Karpas-422 (cell line): ENCODE results near the gene MYCBP2. TPM values are rescaled to one million over a fixed set of nuclear protein-coding genes. Genes with fewer than 3 reads are reported as not detected.

Source experiments
- DNase-seq: peaks from one replicate; pipeline ENCODE4 v3.0.0-alpha.2; 2015
- H2AFZ ChIP-seq: fragments of 200-600 bp; sonication (generic); 2 replicates; pipeline ENCODE4 v1.6.1; 2014; ENCODE audit warnings: antibody characterized with exemption, low read length, mixed read lengths
- H3K27ac ChIP-seq: fragments of 200-600 bp; sonication (generic); 2 replicates; pipeline ENCODE4 v1.5.1; 2014; ENCODE audit warnings: mild to moderate bottlenecking, low read length, moderate library complexity
- H3K27me3 ChIP-seq: fragments of 200-600 bp; sonication (generic); 2 replicates; pipeline ENCODE4 v1.6.1; 2014; ENCODE audit warnings: low read length, mixed read lengths
- H3K36me3 ChIP-seq: fragments of 200-600 bp; sonication (generic); 2 replicates; pipeline ENCODE4 v1.6.1; 2014; ENCODE audit warnings: low read length, mixed read lengths; ENCODE audit not compliant: insufficient read depth
- H3K4me1 ChIP-seq: fragments of 200-600 bp; sonication (generic); 2 replicates; pipeline ENCODE4 v1.6.1; 2014; ENCODE audit warnings: mild to moderate bottlenecking, low read length, mixed read lengths
- H3K4me2 ChIP-seq: fragments of 200-600 bp; sonication (generic); 2 replicates; pipeline ENCODE4 v1.6.1; 2014; ENCODE audit warnings: low read length, low read depth, mild to moderate bottlenecking; ENCODE audit not compliant: poor library complexity, severe bottlenecking
- H3K4me3 ChIP-seq: fragments of 200-600 bp; sonication (generic); 2 replicates; pipeline ENCODE4 v1.5.1; 2014; ENCODE audit warnings: mild to moderate bottlenecking, antibody characterized with exemption, low read length, mixed read lengths
- H3K79me2 ChIP-seq: fragments of 200-600 bp; sonication (generic); 2 replicates; pipeline ENCODE4 v1.6.1; 2014; ENCODE audit warnings: mild to moderate bottlenecking, low read length, mixed read lengths
- H3K9ac ChIP-seq: fragments of 200-600 bp; sonication (generic); 2 replicates; pipeline ENCODE4 v1.6.0; 2014; ENCODE audit warnings: low read length
- H3K9me2 ChIP-seq: fragments of 200-600 bp; sonication (generic), shearing (Covaris generic); replicated peaks from 2 replicates; pipeline ENCODE4 v1.6.0; 2014; ENCODE audit warnings: mild to moderate bottlenecking, low read length, moderate library complexity; ENCODE audit not compliant: insufficient read depth
- H3K9me3 ChIP-seq: fragments of 300-700, 200-600 bp; sonication (generic); 2 replicates; pipeline ENCODE4 v1.6.1; 2014; ENCODE audit warnings: low read length, mixed read lengths
- H4K20me1 ChIP-seq: fragments of 200-600 bp; sonication (generic); 2 replicates; pipeline ENCODE4 v1.6.1; 2014; ENCODE audit warnings: mild to moderate bottlenecking, antibody characterized with exemption, low read length, low read depth; ENCODE audit not compliant: insufficient read depth
- total RNA-seq: library from RNA; depleted of rRNA; stranded (reverse); fragments of >200 nt; shearing (Covaris generic); gene quantifications from 2 replicates; pipeline ENCODE4 v1.2.3, GENCODE V29; 2014; ENCODE audit warnings: low replicate concordance

Gene MYCBP2
- total RNA-seq, 1 experiment from 2014 or later = 188 TPM

DNA sequence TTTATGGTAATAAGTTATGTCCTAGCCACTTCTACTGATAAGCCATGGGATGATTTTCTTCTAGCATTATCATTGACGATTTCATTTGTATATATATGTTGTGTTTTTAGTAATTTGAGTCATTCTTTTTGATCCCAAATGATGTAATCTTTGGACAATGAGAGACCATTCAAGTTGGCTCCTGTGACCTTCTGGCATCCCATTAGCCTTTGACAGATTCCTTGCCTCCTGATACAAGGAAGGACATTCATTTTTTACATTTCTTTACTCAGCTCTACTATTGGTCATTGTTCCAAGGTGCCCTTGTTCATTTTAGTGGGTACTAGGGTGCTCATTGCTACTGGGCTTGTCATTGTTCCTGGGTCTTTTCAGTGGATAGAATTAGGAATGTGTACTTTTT is 35.3 kb upstream of the MYCBP2 start:
- DNase-seq = no peak
- H3K4me3 ChIP-seq = no peak overlapping the region
- H3K9ac ChIP-seq = no peak overlapping the region
- H3K9me3 ChIP-seq = no peaks in the 10 kb centered on the region
- H4K20me1 ChIP-seq = no peaks in the 10 kb centered on the region
- no peaks in the 10 kb centered on the region for H3K36me3 ChIP-seq
- no peak overlapping the region for H3K4me2 ChIP-seq
- no peaks in the 10 kb centered on the region for H3K27me3 ChIP-seq
- no peaks in the 10 kb centered on the region for H3K79me2 ChIP-seq
- peaks cover 5% of the 10 kb centered on the region for H3K4me1 ChIP-seq
- no peaks in the 10 kb centered on the region for H3K9me2 ChIP-seq
- no peak overlapping the region for H3K27ac ChIP-seq
- no peak overlapping the region for H2AFZ ChIP-seq

GRCh38 chr13:77360032-77360685 is 33.3 kb upstream of the MYCBP2 start:
- no peaks in the 10 kb centered on the region for H3K9me3 ChIP-seq
- H4K20me1 ChIP-seq = no peaks in the 10 kb centered on the region
- no peak for DNase-seq
- no peak overlapping the region for H3K27ac ChIP-seq
- H3K4me3 ChIP-seq = no peak overlapping the region
- no peaks in the 10 kb centered on the region for H3K79me2 ChIP-seq
- no peaks in the 10 kb centered on the region for H3K36me3 ChIP-seq
- peaks cover 5% of the 10 kb centered on the region for H3K4me1 ChIP-seq
- H3K4me2 ChIP-seq = no peak overlapping the region
- no peaks in the 10 kb centered on the region for H3K9me2 ChIP-seq
- H2AFZ ChIP-seq = no peak overlapping the region
- H3K9ac ChIP-seq = no peak overlapping the region
- no peaks in the 10 kb centered on the region for H3K27me3 ChIP-seq

- DNase-seq = no peak
- no peak overlapping the region for H3K27ac ChIP-seq
- H3K4me2 ChIP-seq = no peak overlapping the region
- no peaks in the 10 kb centered on the region for H3K27me3 ChIP-seq
- H2AFZ ChIP-seq = no peak overlapping the region
- H3K9ac ChIP-seq = no peak overlapping the region
- no peaks in the 10 kb centered on the region for H3K79me2 ChIP-seq
- H3K9me3 ChIP-seq = no peaks in the 10 kb centered on the region
- no peaks in the 10 kb centered on the region for H3K36me3 ChIP-seq
- no peak overlapping the region for H3K4me3 ChIP-seq
- H3K9me2 ChIP-seq = no peaks in the 10 kb centered on the region
- H4K20me1 ChIP-seq = no peaks in the 10 kb centered on the region
- peaks cover 10% of the 10 kb centered on the region for H3K4me1 ChIP-seq
Observed at GRCh38 chr13:77359171-77359570, 32.3 kb upstream of the MYCBP2 start.

GRCh38 chr13:77358001-77358400 is 31.1 kb upstream of the MYCBP2 start:
- Histone ChIP-seq H2AFZ (no peak overlapping the region; the same call in 1 of the 2 replicates), H3K27ac (no peak overlapping the region), H3K36me3 (no peaks in the 10 kb centered on the region), H3K4me1 (peaks cover 18% of the 10 kb centered on the region), H3K9me3 (no peaks in the 10 kb centered on the region), H3K4me2 (no peak overlapping the region), H3K79me2 (no peaks in the 10 kb centered on the region), H3K9me2 (no peaks in the 10 kb centered on the region), H3K9ac (no peak overlapping the region), H3K27me3 (no peaks in the 10 kb centered on the region), H4K20me1 (no peaks in the 10 kb centered on the region), H3K4me3 (no peak overlapping the region)
- peak; percentile 51 for DNase-seq

DNA sequence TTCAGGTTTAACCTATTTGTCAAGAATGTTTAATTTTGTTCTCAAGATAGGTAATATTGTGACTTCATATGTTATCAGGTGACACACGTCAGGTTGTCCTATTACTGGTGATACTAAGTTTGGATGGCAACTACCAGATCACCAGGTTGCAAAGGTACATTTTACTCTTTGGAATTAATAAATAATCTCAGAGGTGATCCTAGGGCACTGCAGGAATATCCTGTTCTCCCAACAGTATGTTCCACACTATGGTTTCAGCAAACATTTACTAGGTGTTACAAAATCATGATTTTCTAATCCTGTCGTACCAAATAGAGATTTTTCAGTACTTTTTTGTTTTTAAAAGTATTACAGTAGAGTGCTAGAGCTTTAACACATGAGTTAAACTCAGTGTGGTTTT is 29.3 kb upstream of the MYCBP2 start:
- Histone ChIP-seq H3K9me2 (no peaks in the 10 kb centered on the region), H3K27ac (no peak overlapping the region), H3K9me3 (no peaks in the 10 kb centered on the region), H3K4me1 (peaks cover 18% of the 10 kb centered on the region), H3K79me2 (no peaks in the 10 kb centered on the region), H3K27me3 (no peaks in the 10 kb centered on the region), H3K4me3 (no peak overlapping the region), H3K9ac (no peak overlapping the region), H4K20me1 (no peaks in the 10 kb centered on the region), H3K36me3 (no peaks in the 10 kb centered on the region), H3K4me2 (no peak overlapping the region), H2AFZ (no peak overlapping the region)
- DNase-seq = no peak

GRCh38 chr13:77353995-77354394 is 27.1 kb upstream of the MYCBP2 start:
- no peaks in the 10 kb centered on the region for H3K36me3 ChIP-seq
- H3K4me2 ChIP-seq = peak overlapping the region; percentile 46
- peak overlapping the region; percentile 57; the same call in 1 of the 2 replicates for H3K27ac ChIP-seq
- peaks cover 18% of the 10 kb centered on the region for H3K4me1 ChIP-seq
- no peaks in the 10 kb centered on the region for H3K27me3 ChIP-seq
- H3K9ac ChIP-seq = no peak overlapping the region
- peak overlapping the region; percentile 17; the same call in 1 of the 2 replicates for H2AFZ ChIP-seq
- no peaks in the 10 kb centered on the region for H4K20me1 ChIP-seq
- peak; percentile 70 for DNase-seq
- H3K4me3 ChIP-seq = no peak overlapping the region
- no peaks in the 10 kb centered on the region for H3K9me2 ChIP-seq
- H3K9me3 ChIP-seq = no peaks in the 10 kb centered on the region
- H3K79me2 ChIP-seq = no peaks in the 10 kb centered on the region

GRCh38 chr13:77351315-77351714 is 24.4 kb upstream of the MYCBP2 start:
- H3K27me3 ChIP-seq = no peaks in the 10 kb centered on the region
- no peak overlapping the region for H3K4me3 ChIP-seq
- H4K20me1 ChIP-seq = no peaks in the 10 kb centered on the region
- H3K4me2 ChIP-seq = no peak overlapping the region
- no peak overlapping the region for H2AFZ ChIP-seq
- no peaks in the 10 kb centered on the region for H3K9me2 ChIP-seq
- H3K9ac ChIP-seq = no peak overlapping the region
- no peaks in the 10 kb centered on the region for H3K9me3 ChIP-seq
- peaks cover 13% of the 10 kb centered on the region for H3K4me1 ChIP-seq
- no peak for DNase-seq
- H3K36me3 ChIP-seq = no peaks in the 10 kb centered on the region
- no peak overlapping the region for H3K27ac ChIP-seq
- no peaks in the 10 kb centered on the region for H3K79me2 ChIP-seq

GRCh38 chr13:77350811-77351210 is 23.9 kb upstream of the MYCBP2 start:
- no peaks in the 10 kb centered on the region for H3K79me2 ChIP-seq
- no peak overlapping the region for H3K9ac ChIP-seq
- no peak overlapping the region for H3K27ac ChIP-seq
- H3K36me3 ChIP-seq = no peaks in the 10 kb centered on the region
- H4K20me1 ChIP-seq = no peaks in the 10 kb centered on the region
- H3K4me1 ChIP-seq = peaks cover 13% of the 10 kb centered on the region
- H3K4me3 ChIP-seq = no peak overlapping the region
- H3K9me2 ChIP-seq = no peaks in the 10 kb centered on the region
- H3K27me3 ChIP-seq = no peaks in the 10 kb centered on the region
- H2AFZ ChIP-seq = no peak overlapping the region
- no peak overlapping the region for H3K4me2 ChIP-seq
- H3K9me3 ChIP-seq = no peaks in the 10 kb centered on the region
- DNase-seq = no peak
